ENCODE measurements around the gene HPCAL1.

The HPCAL1 gene

DNA sequence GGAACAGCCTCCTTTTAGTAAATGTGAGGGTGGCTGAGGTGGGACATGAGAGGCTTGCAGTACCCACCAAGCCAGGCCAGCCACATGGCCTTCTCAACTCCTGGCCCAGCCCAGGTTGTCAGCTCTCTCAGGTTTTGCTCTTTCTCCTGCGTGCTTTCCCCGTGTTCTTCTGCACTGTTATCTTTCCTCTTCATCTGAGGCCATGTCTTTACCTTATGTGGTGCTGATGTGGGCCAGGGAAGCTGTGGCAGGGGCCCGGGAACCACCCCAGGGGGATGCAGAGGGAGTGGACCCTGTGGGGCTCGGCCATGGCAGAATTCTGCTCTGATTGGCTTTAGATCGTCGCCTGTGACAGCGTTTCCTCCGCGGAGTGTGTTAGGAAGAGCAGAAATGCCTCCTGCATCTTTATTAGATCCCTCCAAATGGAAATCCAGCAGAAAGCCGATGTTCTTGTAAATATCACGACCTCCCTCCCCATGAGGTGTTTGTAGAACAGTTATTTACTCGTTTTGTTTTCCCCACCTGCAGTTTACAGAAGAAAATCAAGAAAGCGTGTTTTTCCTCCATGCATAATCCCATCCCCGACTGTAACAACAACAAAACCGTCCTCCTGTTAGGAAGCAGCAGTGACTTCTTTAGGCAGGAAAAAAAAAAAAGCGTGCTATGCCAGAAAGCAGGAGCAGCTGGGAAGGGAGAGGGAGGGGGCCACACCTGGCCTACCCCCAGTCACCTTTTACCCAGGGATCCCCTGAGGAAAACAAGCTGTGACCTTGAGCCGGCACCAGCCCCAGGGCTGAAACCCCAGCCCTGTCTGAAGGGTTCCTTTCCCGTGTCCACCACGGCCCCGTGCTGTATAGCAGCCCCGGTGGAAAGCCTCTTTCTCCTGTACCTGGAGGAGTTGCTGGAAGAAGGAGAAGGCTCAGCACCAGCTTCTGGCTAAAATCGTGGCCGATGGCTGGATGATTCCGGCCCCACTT is 54.8 kb downstream of the HPCAL1 start:
- DNase-seq: no peak

GRCh38 chr2:10359246-10359645 is 56.5 kb downstream of the HPCAL1 start:
- DNase-seq: no peak

- DNase-seq: no peak
Measured at GRCh38 chr2:10359731-10360329, 57.1 kb downstream of the HPCAL1 start.

- no peak for DNase-seq
Measured at GRCh38 chr2:10360460-10360849, 57.8 kb downstream of the HPCAL1 start.

GRCh38 chr2:10360850-10361588 is 58.3 kb downstream of the HPCAL1 start:
- DNase-seq: peak; percentile 17

GRCh38 chr2:10362096-10362897 is 59.6 kb downstream of the HPCAL1 start:
- no peak for DNase-seq

DNA sequence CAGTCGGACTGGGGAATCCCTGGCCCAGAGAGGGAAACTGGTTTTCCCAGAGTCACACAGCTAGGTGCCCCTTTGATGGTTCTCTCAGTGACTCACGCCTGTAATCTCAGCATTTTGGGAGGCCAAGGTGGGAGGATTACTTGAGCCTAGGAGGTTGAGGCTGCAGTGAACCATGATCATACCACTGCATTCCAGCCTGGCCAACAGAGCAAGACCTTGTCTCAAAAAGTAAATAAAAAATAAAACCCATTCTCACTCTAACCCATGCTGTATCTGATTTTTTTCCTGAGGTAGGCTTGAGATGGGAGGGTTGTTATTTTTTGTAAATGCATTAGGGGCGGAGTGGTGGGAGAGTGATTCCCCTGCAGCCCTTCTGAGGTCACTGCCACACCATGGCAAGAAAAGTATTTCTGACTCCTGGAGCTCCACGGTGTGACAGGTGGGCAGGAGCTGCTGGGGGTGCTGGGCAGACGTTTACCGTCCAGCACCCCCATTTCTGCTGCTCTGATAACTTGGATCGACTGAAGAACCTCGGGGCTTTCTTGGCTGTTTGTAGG is 60.3 kb downstream of the HPCAL1 start:
- DNase-seq: no peak

GRCh38 chr2:10363861-10364610 is 61.3 kb downstream of the HPCAL1 start:
- no peak for DNase-seq

GRCh38 chr2:10365412-10365811 is 62.7 kb downstream of the HPCAL1 start:
- no peak for DNase-seq

GRCh38 chr2:10366601-10367270 is 64.0 kb downstream of the HPCAL1 start:
- no peak for DNase-seq

DNA sequence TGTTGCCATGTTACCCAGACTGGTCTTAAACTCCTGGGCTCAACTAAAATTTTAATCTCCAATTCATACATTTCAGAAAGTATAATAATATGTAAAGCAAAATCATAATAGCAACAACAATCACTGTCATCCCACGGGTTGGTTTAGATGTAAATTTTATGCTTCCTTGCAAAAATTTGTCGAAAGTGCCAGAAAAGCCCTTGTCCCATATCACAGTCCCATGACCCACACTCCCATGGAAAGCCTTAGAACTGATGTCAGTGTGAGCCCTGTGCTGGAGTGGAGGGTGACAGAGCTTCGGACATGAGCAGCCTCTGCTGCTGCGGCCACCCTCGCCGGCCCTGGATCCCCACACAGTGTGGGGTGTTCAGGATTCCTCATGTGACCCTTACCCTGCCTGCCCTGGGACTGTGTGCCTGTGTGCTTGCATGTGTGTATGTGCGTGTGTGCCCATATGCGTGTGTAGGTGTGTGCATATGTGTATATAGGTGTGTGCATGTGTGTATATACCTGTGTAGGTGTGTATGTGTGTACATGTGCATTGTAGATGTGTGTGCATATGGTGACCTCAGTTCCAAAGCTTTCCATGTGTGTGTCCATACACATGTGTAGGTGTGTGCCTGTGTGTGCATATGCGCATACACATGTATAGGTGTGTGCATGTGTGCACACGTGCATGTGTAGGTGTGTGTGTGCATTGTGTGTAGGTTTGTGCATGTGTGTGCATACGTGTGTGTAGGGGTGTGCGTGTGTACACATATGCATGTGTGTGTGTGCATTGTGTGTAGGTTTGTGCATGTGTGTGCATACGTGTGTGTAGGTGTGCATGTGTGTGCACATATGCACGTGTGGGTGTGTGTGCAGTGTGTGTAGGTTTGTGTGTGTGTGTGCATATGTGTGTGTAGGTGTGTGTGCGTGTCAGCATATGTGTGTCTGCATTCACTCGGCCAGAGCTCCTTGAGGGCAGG is 65.1 kb downstream of the HPCAL1 start:
- no peak for DNase-seq

GRCh38 chr2:10368491-10369231 is 66.0 kb downstream of the HPCAL1 start:
- no peak for DNase-seq

DNA sequence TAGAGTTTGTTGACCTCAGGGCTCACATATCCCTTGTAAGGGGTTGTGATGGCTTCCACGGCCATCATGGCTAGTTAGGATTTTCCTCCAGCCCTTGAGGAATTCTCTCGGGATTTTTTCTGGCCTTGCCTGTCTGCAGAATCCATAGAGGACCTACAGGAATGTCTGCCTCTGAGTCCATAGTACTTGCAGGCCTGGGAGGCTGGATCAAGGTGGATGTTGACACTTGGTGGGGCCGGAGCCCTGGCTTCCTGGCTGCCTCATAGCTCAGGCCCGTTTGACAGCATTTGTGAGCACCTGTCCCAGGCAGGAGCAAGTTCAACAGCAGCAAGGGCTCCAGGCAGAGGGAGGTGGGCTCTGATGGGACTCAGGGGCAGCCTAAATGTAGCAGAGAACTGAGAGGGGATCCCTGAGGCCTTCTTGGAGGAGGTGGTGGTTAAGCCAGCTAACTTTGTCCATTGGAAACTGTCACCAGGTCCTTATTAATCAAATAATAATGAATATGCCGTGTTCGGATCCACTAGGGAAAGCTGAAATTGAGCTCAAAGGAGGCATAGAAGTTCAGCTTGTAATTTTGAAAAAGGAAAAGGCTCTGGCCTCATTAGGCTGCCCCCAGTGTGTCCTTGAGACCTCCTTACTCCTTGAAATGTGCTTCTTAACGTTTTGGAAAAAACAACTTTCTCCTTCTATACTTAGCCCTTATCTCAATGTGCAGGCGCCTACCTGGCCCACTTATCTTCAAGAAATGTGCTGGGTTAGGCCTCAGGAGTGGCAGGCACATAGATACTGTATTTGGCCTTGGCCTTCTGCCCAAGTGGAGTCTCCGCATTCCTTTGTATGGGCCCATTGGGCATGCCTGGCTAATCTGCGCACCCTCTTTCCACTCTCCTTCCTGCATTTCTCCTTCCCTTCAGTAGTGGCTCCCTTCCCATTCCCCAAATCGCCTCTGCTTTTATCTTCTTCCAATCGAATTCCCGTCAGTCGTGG is 66.9 kb downstream of the HPCAL1 start:
- DNase-seq: no peak

GRCh38 chr2:10370390-10370789 is 67.7 kb downstream of the HPCAL1 start:
- no peak for DNase-seq

GRCh38 chr2:10370895-10371294 is 68.2 kb downstream of the HPCAL1 start:
- DNase-seq: no peak

- DNase-seq: no peak
Measured at GRCh38 chr2:10371441-10372196, 68.9 kb downstream of the HPCAL1 start.
